ENCODE data around the gene GPATCH8. TPM values are rescaled to one million over a fixed set of nuclear protein-coding genes. Genes with fewer than 3 reads are reported as not detected.

GPATCH8 gene
- total RNA-seq, 2 experiments from 2014 or later: 38.5 to 40.8 TPM

- Mint-ChIP-seq H3K4me3 (no peak within 1 kb of the TSS), H3K4me1 (ENCODE audit: low read depth) (peaks cover 22% of the 10 kb centered on the region), H3K27me3 (peaks cover 15% of the 10 kb centered on the region), H3K9me3 (no peaks in the 10 kb centered on the region), H3K36me3 (no peaks in the 10 kb centered on the region), H3K27ac (no peak within 1 kb of the TSS)
- ChIA-PET CTCF (interaction anchor here (1.7 kb wide), 1 partner anchor 26 kb away, joined by 8 read pairs; the partner anchor contains the start of gene FAM171A2), POLR2A (interaction anchor here (0.6 kb wide), 1 partner anchor 298 kb away, joined by 3 read pairs; no protein-coding TSS in a partner anchor)
- intact Hi-C loops (cut with micrococcal nuclease): loop anchor here (5.0 kb wide), 1 partner anchor 113 kb away; the partner anchor contains the start of gene GPATCH8
- no peak for DNase-seq
Observed at GRCh38 chr17:44389281-44389680, 113.9 kb downstream of the GPATCH8 start, which contains the start of gene ITGA2B. Gene ITGA2B (minus strand): TSS chr17:44389649. CDS start chr17:44389473, 176 bp downstream.

DNA sequence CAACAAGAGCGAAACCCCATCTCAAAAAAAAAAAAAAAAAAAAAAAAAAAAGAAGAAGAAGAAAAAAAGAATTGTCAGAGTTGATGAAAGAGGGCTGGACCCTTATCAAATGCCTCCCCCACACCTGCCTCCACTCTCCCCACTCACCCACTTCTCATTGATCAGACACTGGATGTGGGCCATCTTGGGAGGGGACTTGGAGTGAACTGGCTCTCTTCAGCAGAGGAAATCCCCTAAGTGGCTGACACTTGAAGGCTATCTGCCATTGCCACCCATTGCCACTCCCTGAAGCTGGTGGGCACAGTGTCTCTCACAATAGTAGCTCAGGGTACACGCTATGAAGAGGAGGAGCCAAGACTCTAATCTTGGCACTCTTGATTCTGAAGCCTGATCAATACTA is 115.4 kb downstream of the GPATCH8 start:
- ChIA-PET CTCF (interaction anchor here (1.0 kb wide), 1 partner anchor 38 kb away, joined by 4 read pairs; no protein-coding TSS in a partner anchor), POLR2A (no interaction called here)
- no peaks in the 10 kb centered on the region for H3K9me3 Mint-ChIP-seq
- H3K4me3 Mint-ChIP-seq: no peak overlapping the region
- intact Hi-C loops (cut with micrococcal nuclease): loop anchor here (5.0 kb wide), 1 partner anchor 114 kb away; the partner anchor contains the start of gene GPATCH8
- no peaks in the 10 kb centered on the region for H3K36me3 Mint-ChIP-seq
- DNase-seq: no peak
- H3K4me1 Mint-ChIP-seq (ENCODE audit: low read depth): peaks cover 12% of the 10 kb centered on the region
- peaks cover 18% of the 10 kb centered on the region for H3K27me3 Mint-ChIP-seq
- no peak overlapping the region for H3K27ac Mint-ChIP-seq

- POLR2A ChIA-PET: interaction anchor here (0.7 kb wide), 1 partner anchor 10 kb away, joined by 4 read pairs; no protein-coding TSS in a partner anchor
- H3K36me3 Mint-ChIP-seq: no peaks in the 10 kb centered on the region
- DNase-seq: no peak
- no peak overlapping the region for H3K27ac Mint-ChIP-seq
- H3K4me1 Mint-ChIP-seq (ENCODE audit: low read depth): peaks cover 10% of the 10 kb centered on the region
- CTCF ChIA-PET: interaction anchor here (1.0 to 3.0 kb wide), 4 partner anchors 10 to 41 kb away, joined by 3 to 11 read pairs (median 7); partner anchors contain the start of genes FAM171A2 and GRN
- H3K4me3 Mint-ChIP-seq: peak overlapping the region; percentile 57
- peaks cover 18% of the 10 kb centered on the region for H3K27me3 Mint-ChIP-seq
- H3K9me3 Mint-ChIP-seq: no peaks in the 10 kb centered on the region
- intact Hi-C loops (cut with micrococcal nuclease): loop anchor here (5.0 kb wide), 1 partner anchor 116 kb away; the partner anchor contains the start of gene GPATCH8
Observed at GRCh38 chr17:44386182-44386525, 117.1 kb downstream of the GPATCH8 start.

GRCh38 chr17:44385287-44386181 is 117.7 kb downstream of the GPATCH8 start:
- intact Hi-C loops (cut with micrococcal nuclease): loop anchor here (5.0 kb wide), 1 partner anchor 117 kb away; the partner anchor contains the start of gene GPATCH8
- ChIA-PET POLR2A (interaction anchor here (0.7 to 1.2 kb wide), 2 partner anchors 9 to 18 kb away, joined by 3 to 4 read pairs; no protein-coding TSS in a partner anchor), CTCF (interaction anchor here (0.7 to 3.0 kb wide), 7 partner anchors 9 to 138 kb away, joined by 3 to 11 read pairs (median 4); partner anchors contain the start of genes FAM171A2 and GRN)
- DNase-seq: peak; percentile 95
- no peaks in the 10 kb centered on the region for H3K9me3 Mint-ChIP-seq
- H3K27ac Mint-ChIP-seq: no peak overlapping the region
- peaks cover 18% of the 10 kb centered on the region for H3K27me3 Mint-ChIP-seq
- no peaks in the 10 kb centered on the region for H3K36me3 Mint-ChIP-seq
- peak overlapping the region; percentile 58 for H3K4me3 Mint-ChIP-seq
- H3K4me1 Mint-ChIP-seq (ENCODE audit: low read depth): peaks cover 10% of the 10 kb centered on the region

- Mint-ChIP-seq H3K27ac (no peak overlapping the region), H3K9me3 (no peaks in the 10 kb centered on the region), H3K27me3 (peaks cover 18% of the 10 kb centered on the region), H3K4me3 (peak overlapping the region; percentile 58), H3K4me1 (ENCODE audit: low read depth) (peaks cover 10% of the 10 kb centered on the region), H3K36me3 (no peaks in the 10 kb centered on the region)
- intact Hi-C loops (cut with micrococcal nuclease): loop anchor here (5.0 kb wide), 1 partner anchor 117 kb away; the partner anchor contains the start of gene GPATCH8
- POLR2A ChIA-PET: interaction anchor here (1.2 kb wide), 1 partner anchor 17 kb away, joined by 3 read pairs; no protein-coding TSS in a partner anchor
- CTCF ChIA-PET: interaction anchor here (0.7 to 3.0 kb wide), 5 partner anchors 9 to 139 kb away, joined by 3 to 11 read pairs (median 4); partner anchors contain the start of gene FAM171A2
- no peak for DNase-seq
Observed at GRCh38 chr17:44384823-44385286, 118.4 kb downstream of the GPATCH8 start.

- no peak for DNase-seq
- H3K27ac Mint-ChIP-seq: no peak overlapping the region
- intact Hi-C loops (cut with micrococcal nuclease): no loop called here
- H3K9me3 Mint-ChIP-seq: no peaks in the 10 kb centered on the region
- CTCF ChIA-PET: interaction anchor here (1.3 to 3.0 kb wide), 4 partner anchors 8 to 139 kb away, joined by 4 to 11 read pairs (median 5); partner anchors contain the start of gene FAM171A2
- no peaks in the 10 kb centered on the region for H3K36me3 Mint-ChIP-seq
- H3K4me1 Mint-ChIP-seq (ENCODE audit: low read depth): peaks cover 10% of the 10 kb centered on the region
- peaks cover 18% of the 10 kb centered on the region for H3K27me3 Mint-ChIP-seq
- POLR2A ChIA-PET: interaction anchor here (1.2 kb wide), 1 partner anchor 17 kb away, joined by 3 read pairs; no protein-coding TSS in a partner anchor
- peak overlapping the region; percentile 18 for H3K4me3 Mint-ChIP-seq
Observed at GRCh38 chr17:44384281-44384822, 118.9 kb downstream of the GPATCH8 start.

- Mint-ChIP-seq H3K36me3 (no peaks in the 10 kb centered on the region), H3K4me3 (no peak overlapping the region), H3K4me1 (ENCODE audit: low read depth) (peaks cover 10% of the 10 kb centered on the region), H3K9me3 (no peaks in the 10 kb centered on the region), H3K27ac (no peak overlapping the region), H3K27me3 (peaks cover 16% of the 10 kb centered on the region)
- intact Hi-C loops (cut with micrococcal nuclease): no loop called here
- no peak for DNase-seq
- ChIA-PET CTCF (interaction anchor here (2.2 kb wide), 1 partner anchor 21 kb away, joined by 6 read pairs; the partner anchor contains the start of gene FAM171A2), POLR2A (no interaction called here)
Observed at GRCh38 chr17:44383861-44384260, 119.3 kb downstream of the GPATCH8 start.

DNA sequence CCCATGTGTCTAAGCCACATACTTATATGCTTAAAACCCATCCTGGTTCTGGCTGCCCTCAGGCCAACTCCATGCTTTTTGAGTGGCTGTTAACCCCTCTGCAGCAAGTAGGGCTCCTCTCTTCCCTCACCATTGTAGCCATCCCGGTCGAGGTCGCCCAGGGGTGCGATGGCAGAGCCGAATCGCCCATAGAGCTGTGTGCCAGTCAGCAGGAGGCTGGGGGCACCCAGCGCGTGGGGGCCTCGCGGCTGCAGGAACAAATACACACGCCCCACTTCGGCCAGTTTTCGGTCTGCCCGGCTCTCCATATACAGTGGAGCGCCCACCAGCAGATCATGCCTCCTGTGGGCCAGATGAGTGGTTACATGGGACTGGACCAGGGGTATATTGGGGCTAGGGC is 119.8 kb downstream of the GPATCH8 start:
- intact Hi-C loops (cut with micrococcal nuclease): no loop called here
- ChIA-PET CTCF (interaction anchor here (2.2 kb wide), 1 partner anchor 20 kb away, joined by 6 read pairs; the partner anchor contains the start of gene FAM171A2), POLR2A (no interaction called here)
- no peak overlapping the region for H3K27ac Mint-ChIP-seq
- peaks cover 19% of the 10 kb centered on the region for H3K27me3 Mint-ChIP-seq
- no peaks in the 10 kb centered on the region for H3K36me3 Mint-ChIP-seq
- no peaks in the 10 kb centered on the region for H3K9me3 Mint-ChIP-seq
- H3K4me3 Mint-ChIP-seq: no peak overlapping the region
- peaks cover 10% of the 10 kb centered on the region for H3K4me1 Mint-ChIP-seq (ENCODE audit: low read depth)
- DNase-seq: no peak

DNA sequence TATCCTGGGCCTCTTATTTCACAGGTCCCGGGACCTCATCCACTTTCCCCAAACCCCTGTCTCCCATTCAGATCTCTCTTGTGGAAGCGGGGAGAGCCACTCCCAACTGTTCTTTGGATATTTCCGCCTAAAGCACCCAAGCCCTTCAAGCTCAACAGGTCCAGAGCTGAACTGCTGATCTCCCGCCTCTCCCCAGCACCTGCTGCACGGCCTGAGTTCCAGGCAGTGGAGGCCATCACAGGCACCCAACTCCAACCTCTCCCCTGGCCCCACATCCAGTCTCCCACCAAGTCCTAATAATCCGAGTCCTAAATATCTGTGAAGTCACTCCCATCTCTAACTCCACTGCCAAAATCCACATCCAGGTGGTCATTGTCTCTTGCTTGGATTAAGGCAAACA is 120.3 kb downstream of the GPATCH8 start:
- intact Hi-C loops (cut with micrococcal nuclease): no loop called here
- Mint-ChIP-seq H3K4me1 (ENCODE audit: low read depth) (peaks cover 10% of the 10 kb centered on the region), H3K9me3 (no peaks in the 10 kb centered on the region), H3K4me3 (no peak overlapping the region), H3K27ac (no peak overlapping the region), H3K27me3 (peaks cover 17% of the 10 kb centered on the region), H3K36me3 (no peaks in the 10 kb centered on the region)
- no peak for DNase-seq
- ChIA-PET POLR2A (no interaction called here), CTCF (interaction anchor here (2.2 kb wide), 1 partner anchor 20 kb away, joined by 6 read pairs; the partner anchor contains the start of gene FAM171A2)

GRCh38 chr17:44381810-44382305 is 121.3 kb downstream of the GPATCH8 start:
- intact Hi-C loops (cut with micrococcal nuclease): no loop called here
- peaks cover 10% of the 10 kb centered on the region for H3K4me1 Mint-ChIP-seq (ENCODE audit: low read depth)
- H3K9me3 Mint-ChIP-seq: no peaks in the 10 kb centered on the region
- no peaks in the 10 kb centered on the region for H3K36me3 Mint-ChIP-seq
- H3K27ac Mint-ChIP-seq: no peak overlapping the region
- DNase-seq: no peak
- ChIA-PET POLR2A (no interaction called here), CTCF (interaction anchor here (0.6 to 2.2 kb wide), 2 partner anchors 19 to 130 kb away, joined by 3 to 6 read pairs; partner anchors contain the start of gene FAM171A2)
- peaks cover 15% of the 10 kb centered on the region for H3K27me3 Mint-ChIP-seq
- no peak overlapping the region for H3K4me3 Mint-ChIP-seq

- peaks cover 15% of the 10 kb centered on the region for H3K27me3 Mint-ChIP-seq
Observed at GRCh38 chr17:44380767-44381166, 122.4 kb downstream of the GPATCH8 start.

More at GRCh38 chr17:44380767-44381166, 122.4 kb downstream of the GPATCH8 start:
- CTCF ChIA-PET: no interaction called here
- Mint-ChIP-seq H3K4me1 (ENCODE audit: low read depth) (peaks cover 3% of the 10 kb centered on the region), H3K4me3 (no peak overlapping the region), H3K27ac (no peak overlapping the region), H3K9me3 (no peaks in the 10 kb centered on the region), H3K36me3 (no peaks in the 10 kb centered on the region)
- DNase-seq: no peak
- intact Hi-C loops (cut with micrococcal nuclease): no loop called here
- POLR2A ChIA-PET: no interaction called here
